HCT116 (cell line): ENCODE data around the gene MARCHF3. TPM values are rescaled to one million over a fixed set of nuclear protein-coding genes. Genes with fewer than 3 reads are reported as not detected.

ENCODE experiments used
- ATAC-seq: fragments of 200-7000 bp; cut with Tn5 transposase; 2 replicates; pipeline ENCODE4 v1.9.1; 2020; ENCODE audit warnings: mild to moderate bottlenecking, moderate library complexity
- BruUV-seq: library from RNA; stranded (reverse); fragments of 400-500 nt; replicated peaks from 2 replicates; lab custom pipeline; 2021; lab: Mats Ljungman, UMichigan
- CTCF ChIA-PET: fragments of 300-600 bp; sonication (Branson Sonifier 250); formaldehyde crosslinking; loops from one replicate; lab custom pipeline; 2021; ENCODE audit warnings: antibody characterized with exemption; lab: Charles Lee
- POLR2A ChIA-PET: fragments of 300-600, 350-600 bp; sonication (Branson Sonifier 250); formaldehyde crosslinking; loops from one replicate; lab custom pipeline; 2021; ENCODE audit warnings: antibody characterized with exemption; lab: Charles Lee
- RAD21 ChIA-PET, 2 experiments: fragments of 300-600 bp; sonication (Branson Sonifier 250); formaldehyde crosslinking; loops; one replicate each; lab custom pipeline; 2023; ENCODE audit warnings: low total read pairs in 2 of 2; ENCODE audit not compliant: uncharacterized antibody in 2 of 2, unreplicated experiment in 2 of 2, low non-redundant PET in 1 of 2; lab: Charles Lee
- DNase-seq: peaks from one replicate; pipeline ENCODE4 v3.0.0-alpha.2; 2010; ENCODE audit warnings: low read depth, low spot score
- H2AFZ ChIP-seq: fragments of 200-600 bp; shearing (Covaris generic), sonication (generic); 2 replicates; pipeline ENCODE4 v1.6.1; 2017; ENCODE audit warnings: low read depth, mixed run types, mixed read lengths, antibody characterized with exemption, low read length; ENCODE audit not compliant: poor library complexity, severe bottlenecking
- H3K27ac ChIP-seq: 2 replicates; pipeline ENCODE4 v1.5.1; 2012; ENCODE audit warnings: low read depth, low read length
- H3K27me3 ChIP-seq: fragments of 200-600 bp; sonication (generic); 2 replicates; pipeline ENCODE4 v1.6.1; 2016; ENCODE audit warnings: mixed run types, low read length, mixed read lengths; ENCODE audit not compliant: insufficient read depth
- H3K36me3 ChIP-seq, 2 experiments: fragments of 200-500 bp in 1 of 2; fragments of 200-600 bp in 1 of 2; sonication (Bioruptor generic) in 1 of 2; sonication (generic) in 1 of 2; 2 replicates each; pipeline versions ENCODE4 v1.5.1 to v1.6.1; 2014 to 2016; ENCODE audit warnings: low read length in 2 of 2, inconsistent platforms in 1 of 2, mixed read lengths in 1 of 2, mixed run types in 1 of 2; ENCODE audit not compliant: insufficient read depth in 2 of 2, control insufficient read depth in 1 of 2
- H3K4me1 ChIP-seq, 2 experiments: fragments of 200-600 bp in 1 of 2; sonication (generic) in 1 of 2; 2 replicates each; pipeline versions ENCODE4 v1.5.1 to v1.6.1; 2012 to 2017; ENCODE audit warnings: low read length in 2 of 2, inconsistent platforms in 1 of 2, mild to moderate bottlenecking in 1 of 2, mixed read lengths in 1 of 2, mixed run types in 1 of 2, moderate library complexity in 1 of 2; ENCODE audit not compliant: insufficient read depth in 2 of 2, control insufficient read depth in 1 of 2
- H3K4me2 ChIP-seq: fragments of 200-600 bp; sonication (generic); 2 replicates; pipeline ENCODE4 v1.6.1; 2017; ENCODE audit warnings: mixed run types, low read length, mixed read lengths
- H3K4me3 ChIP-seq, 2 experiments: fragments of 200-600 bp in 1 of 2; sonication (generic) in 1 of 2; replicated peaks in 1 of 2; 2 replicates each; pipeline ENCODE4 v1.5.1; 2011 to 2016; ENCODE audit warnings: low read length in 2 of 2, control low read depth in 1 of 2, low read depth in 1 of 2, mild to moderate bottlenecking in 1 of 2, mixed read lengths in 1 of 2, mixed run types in 1 of 2
- H3K79me2 ChIP-seq: fragments of 200-600 bp; sonication (generic); 2 replicates; pipeline ENCODE4 v1.6.1; 2017; ENCODE audit warnings: mild to moderate bottlenecking, mixed run types, low read length, moderate library complexity, mixed read lengths; ENCODE audit not compliant: insufficient read depth
- H3K9ac ChIP-seq: fragments of 200-600 bp; sonication (generic); 2 replicates; pipeline ENCODE4 v1.6.1; 2016; ENCODE audit warnings: low read length, mixed read lengths
- H3K9me2 ChIP-seq: fragments of 200-600 bp; sonication (generic), shearing (Covaris generic); 2 replicates; pipeline ENCODE4 v1.6.1; 2017; ENCODE audit warnings: mixed run types, mild to moderate bottlenecking, moderate library complexity; ENCODE audit not compliant: insufficient read depth
- H3K9me3 ChIP-seq, 2 experiments: fragments of 200-500 bp in 1 of 2; fragments of 200-600 bp in 1 of 2; sonication (Bioruptor generic) in 1 of 2; sonication (generic) in 1 of 2; 2 replicates each; pipeline ENCODE4 v1.6.1; 2014 to 2017; ENCODE audit warnings: low read length in 2 of 2, mixed read lengths in 2 of 2, inconsistent platforms in 1 of 2, low read depth in 1 of 2, mild to moderate bottlenecking in 1 of 2, mixed run types in 1 of 2, moderate library complexity in 1 of 2; ENCODE audit not compliant: control insufficient read depth in 1 of 2, insufficient read depth in 1 of 2
- H4K20me1 ChIP-seq: fragments of 200-600 bp; sonication (generic), shearing (Covaris generic); 2 replicates; pipeline ENCODE4 v1.6.1; 2017; ENCODE audit warnings: mixed run types, mild to moderate bottlenecking, moderate library complexity; ENCODE audit not compliant: insufficient read depth
- CBX3 ChIP-seq: IDR thresholded peaks from 2 replicates; pipeline ENCODE4 v1.6.1; 2012; ENCODE audit warnings: low read depth
- CEBPB ChIP-seq: IDR thresholded peaks from 2 replicates; pipeline ENCODE4 v1.6.1; 2012; ENCODE audit warnings: low read depth
- CTCF ChIP-seq, 3 experiments: fragments of 200-600 bp in 1 of 3; sonication (generic) in 1 of 3; IDR thresholded peaks in 2 of 3; conservative IDR thresholded peaks in 1 of 3; 2 replicates each; pipeline ENCODE4 v1.5.1; 2012 to 2017; ENCODE audit warnings: low read depth in 2 of 3, low read length in 2 of 3, antibody characterized with exemption in 1 of 3, borderline replicate concordance in 1 of 3, control low read depth in 1 of 3, mild to moderate bottlenecking in 1 of 3, mixed read lengths in 1 of 3, mixed run types in 1 of 3, moderate library complexity in 1 of 3; ENCODE audit not compliant: insufficient read depth in 1 of 3
- EZH2 ChIP-seq: fragments of 200-600 bp; sonication (generic); IDR thresholded peaks from 2 replicates; pipeline ENCODE4 v1.6.1; 2017; ENCODE audit warnings: antibody characterized with exemption, mixed run types
- EZH2phosphoT487 ChIP-seq: fragments of 200-600 bp; IDR thresholded peaks from 2 replicates; pipeline ENCODE4 v1.6.1; 2018; ENCODE audit warnings: antibody characterized with exemption, borderline replicate concordance
- FOSL1 ChIP-seq: IDR thresholded peaks from 2 replicates; pipeline ENCODE4 v1.6.1; 2012; ENCODE audit warnings: low read depth
- MAX ChIP-seq: IDR thresholded peaks from 2 replicates; pipeline ENCODE4 v1.6.1; 2012
- POLR2A ChIP-seq: IDR thresholded peaks from 2 replicates; pipeline ENCODE4 v1.7.0; 2011; ENCODE audit warnings: borderline replicate concordance; ENCODE audit not compliant: insufficient read depth, insufficient read length; ENCODE audit errors: extremely low read depth
- POLR2AphosphoS5 ChIP-seq: IDR thresholded peaks from 2 replicates; pipeline ENCODE4 v1.6.1; 2011; ENCODE audit warnings: mild to moderate bottlenecking, low read depth, low read length, moderate library complexity
- REST ChIP-seq: IDR thresholded peaks from 2 replicates; pipeline ENCODE4 v1.6.1; 2012; ENCODE audit warnings: low read depth
- SIN3A ChIP-seq: IDR thresholded peaks from 2 replicates; pipeline ENCODE4 v1.6.1; 2012; ENCODE audit warnings: low read depth
- TCF7L2 ChIP-seq: IDR thresholded peaks from 2 replicates; pipeline ENCODE4 v1.7.0; 2011; ENCODE audit warnings: borderline replicate concordance, inconsistent platforms; ENCODE audit not compliant: insufficient read depth, insufficient read length; ENCODE audit errors: extremely low read depth
- YY1 ChIP-seq: IDR thresholded peaks from 2 replicates; pipeline ENCODE4 v1.6.1; 2011; ENCODE audit warnings: low read length, low read depth, moderate library complexity, mild to moderate bottlenecking; ENCODE audit not compliant: insufficient replicate concordance; ENCODE audit errors: extremely low read depth
- ZBTB33 ChIP-seq: IDR thresholded peaks from 2 replicates; pipeline ENCODE4 v1.6.1; 2011; ENCODE audit warnings: mild to moderate bottlenecking, low read length, moderate library complexity; ENCODE audit not compliant: insufficient replicate concordance; ENCODE audit errors: extremely low read depth
- intact Hi-C: fragments of 100-400 bp; cut with micrococcal nuclease; formaldehyde crosslinking; loops from 2 replicates; pipeline ENCODE4 v1.10.0; 2022
- total RNA-seq: library from RNA; stranded (reverse); gene quantifications from one replicate; pipeline ENCODE4 v1.2.1, GENCODE V29; 2021; ENCODE audit not compliant: unreplicated experiment

Gene MARCHF3
- total RNA-seq, 1 experiment from 2014 or later: 2.3 TPM

- Histone ChIP-seq H3K36me3 (peaks cover 46 to 52% of the 10 kb centered on the region in 2 experiments), H3K27ac (no peak overlapping the region), H3K27me3 (no peaks in the 10 kb centered on the region)
- ChIA-PET CTCF (no interaction called here), POLR2A (no interaction called here)
- TF ChIP-seq EZH2 (no peak), MAX (no peak), REST (no peak), POLR2A (no peak), POLR2AphosphoS5 (no peak), TCF7L2 (no peak), YY1 (no peak), SIN3A (no peak), CEBPB (no peak), CBX3 (no peak), EZH2phosphoT487 (no peak), FOSL1 (no peak), ZBTB33 (no peak), CTCF (IDR thresholded peaks at IDR 0.05 in 2 of 3, conservative IDR thresholded peaks at IDR 0.05 in 1 of 3; ENCODE audit: borderline replicate concordance in 1 of 3, insufficient read depth in 1 of 3, low read depth in 2 of 3, low read length in 2 of 3) (no peak)
- TF ChIP-seq, all 23 proteins: peak for 0
- Histone ChIP-seq H3K79me2 (peaks cover 85% of the 10 kb centered on the region), H3K4me2 (no peak overlapping the region), H3K9me3 (no peaks in the 10 kb centered on the region), H3K4me3 (no peak overlapping the region), H3K4me1 (no peaks in the 10 kb centered on the region), H3K9me2 (no peaks in the 10 kb centered on the region), H4K20me1 (0 out of 2 replicates have a peak, but pooled peaks cover 2% of the 10 kb centered on the region), H2AFZ (no peak overlapping the region), H3K9ac (no peak overlapping the region)
- RAD21 ChIA-PET: no interaction called here
- intact Hi-C loops: no loop called here
- no TSS peak for BruUV-seq
- ATAC-seq: no peak
- DNase-seq: no peak
These were observed 211.1 kb downstream of the MARCHF3 start for GRCh38 chr5:126819253-126819652.
